Measurements from ENCODE around the gene PLCB1.

Gene PLCB1

GRCh38 chr20:8363970-8364733, 232.1 kb downstream of the PLCB1 start:
- no peak overlapping the region for H3K4me3 ChIP-seq (ENCODE audit: low read depth, low read length)
- TF ChIP-seq CTCF (IDR thresholded peaks at IDR 0.05; ENCODE audit: low read depth, low read length): no peak

GRCh38 chr20:8364734-8365078, 232.6 kb downstream of the PLCB1 start:
- no peak overlapping the region for H3K4me3 ChIP-seq (ENCODE audit: low read depth, low read length)
- TF ChIP-seq CTCF (IDR thresholded peaks at IDR 0.05; ENCODE audit: low read depth, low read length): no peak

DNA sequence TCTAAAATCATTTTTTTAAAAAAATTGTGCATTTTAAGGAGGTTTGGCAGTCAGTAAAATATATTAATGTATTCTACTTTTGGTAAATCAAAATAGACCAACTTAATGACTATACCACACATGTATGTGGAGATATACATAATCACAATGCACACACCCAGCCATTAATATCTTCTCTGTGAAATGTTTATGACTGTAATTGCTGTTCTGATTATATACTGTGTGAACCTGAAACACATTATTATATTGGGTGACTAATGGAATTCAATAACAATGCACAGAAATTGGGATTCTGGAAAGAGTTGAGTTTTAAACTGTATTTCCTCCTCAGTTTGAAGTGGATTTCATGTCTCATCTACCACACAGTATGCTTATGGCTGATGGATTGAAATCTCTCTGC, 233.6 kb downstream of the PLCB1 start:
- TF ChIP-seq CTCF (IDR thresholded peaks at IDR 0.05; ENCODE audit: low read depth, low read length): no peak
- no peak overlapping the region for H3K4me3 ChIP-seq (ENCODE audit: low read depth, low read length)

GRCh38 chr20:8366303-8366923, 234.3 kb downstream of the PLCB1 start:
- TF ChIP-seq CTCF (IDR thresholded peaks at IDR 0.05; ENCODE audit: low read depth, low read length): no peak
- no peak overlapping the region for H3K4me3 ChIP-seq (ENCODE audit: low read depth, low read length)

GRCh38 chr20:8367689-8368088, 235.6 kb downstream of the PLCB1 start:
- no peak for TF ChIP-seq CTCF (IDR thresholded peaks at IDR 0.05; ENCODE audit: low read depth, low read length)
- no peak overlapping the region for H3K4me3 ChIP-seq (ENCODE audit: low read depth, low read length)

DNA sequence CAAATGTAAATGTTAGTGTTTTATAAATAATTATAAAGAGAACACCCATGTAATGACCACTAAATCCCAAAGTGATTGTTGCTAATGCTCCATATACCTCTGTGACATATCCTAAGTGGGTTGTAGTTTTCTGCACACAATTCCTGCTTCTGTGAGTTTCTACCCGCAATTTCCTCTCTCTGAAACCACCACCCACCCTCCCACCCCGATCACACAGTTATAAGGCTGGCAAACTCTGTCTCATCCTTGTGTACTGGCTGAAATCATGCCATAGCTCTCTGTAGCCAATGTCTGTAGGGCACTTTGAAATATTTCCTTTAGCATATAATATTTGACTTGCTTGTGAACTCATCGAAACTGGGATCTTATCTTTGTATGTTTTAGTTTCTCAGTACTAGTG, 236.6 kb downstream of the PLCB1 start:
- no peak for TF ChIP-seq CTCF (IDR thresholded peaks at IDR 0.05; ENCODE audit: low read depth, low read length)
- no peak overlapping the region for H3K4me3 ChIP-seq (ENCODE audit: low read depth, low read length)

DNA sequence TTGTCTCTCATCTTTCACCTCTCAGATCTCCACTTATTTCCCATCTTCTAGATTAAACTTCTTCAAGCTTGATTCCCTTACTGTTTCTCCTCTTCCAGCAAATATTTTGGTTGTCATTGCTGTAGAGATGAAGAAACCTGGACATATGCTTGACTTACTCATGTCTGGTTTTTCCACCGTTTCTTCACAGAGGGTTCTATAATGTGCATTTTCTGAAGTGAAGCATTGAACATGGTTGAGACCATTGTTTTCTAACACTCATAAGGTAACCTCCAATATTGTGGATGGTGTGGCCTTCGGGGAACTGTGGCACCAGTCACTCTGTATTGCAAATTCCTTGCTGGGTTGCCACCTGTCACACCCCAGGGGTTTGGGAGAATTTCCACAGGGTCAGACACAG, 237.2 kb downstream of the PLCB1 start:
- TF ChIP-seq CTCF (IDR thresholded peaks at IDR 0.05; ENCODE audit: low read depth, low read length): no peak
- no peak overlapping the region for H3K4me3 ChIP-seq (ENCODE audit: low read depth, low read length)
